NCI-H345 treated with DMSO at 0.1 percent for 48 hours (cell line): Measurements from ENCODE around the gene THSD4.
"Not testable (repeated sequence)": the region's sequence is repeated elsewhere in the genome, so short reads cannot be mapped to it uniquely, and the experiment has no call there.

Experiments used
- DNase-seq: peaks from one replicate; lab custom pipeline; 2025; ENCODE audit not compliant: unreplicated experiment; lab: John Stamatoyannopoulos, UW

THSD4 gene

DNA sequence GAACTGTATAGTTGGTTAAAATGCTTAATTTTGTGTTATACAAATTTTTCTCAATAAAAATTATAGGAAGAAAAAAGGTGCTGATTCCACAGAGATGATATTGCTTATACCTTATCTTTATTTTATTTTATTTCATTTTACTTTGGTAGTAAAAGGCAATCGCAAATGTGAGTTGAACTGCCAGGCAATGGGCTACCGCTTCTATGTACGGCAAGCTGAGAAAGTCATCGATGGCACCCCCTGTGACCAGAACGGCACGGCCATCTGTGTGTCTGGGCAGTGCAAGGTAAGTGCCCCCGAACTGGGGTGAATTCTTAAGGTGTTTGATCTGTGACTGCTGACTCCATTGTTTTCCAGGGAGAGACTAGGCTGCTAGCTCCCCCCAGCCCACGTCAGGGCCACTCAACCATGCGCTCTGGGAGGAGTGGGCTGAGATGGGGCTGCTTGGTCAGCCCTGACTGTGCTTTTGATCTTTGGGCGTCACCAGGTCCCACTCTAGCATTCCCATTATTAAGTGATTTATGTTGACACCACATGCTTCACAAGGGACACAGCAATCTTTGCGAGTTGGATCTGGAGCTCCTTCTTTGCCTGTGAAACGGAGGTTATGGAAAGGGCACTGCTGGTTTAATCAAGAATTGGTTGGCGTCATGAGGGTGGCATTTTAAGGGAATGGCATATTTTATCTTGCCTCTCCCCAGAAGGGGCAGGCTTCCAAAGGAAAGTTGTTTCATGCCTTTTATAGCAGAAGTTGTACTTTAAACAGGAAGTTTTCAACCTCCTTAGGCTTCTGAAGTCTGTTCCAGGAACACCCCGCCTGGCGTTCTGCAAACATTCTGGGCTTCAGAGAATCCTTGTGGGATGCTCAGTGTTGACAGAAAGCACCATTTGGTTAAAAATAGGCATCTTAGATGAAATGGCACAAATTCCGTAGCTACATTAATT, 296.5 kb downstream of the THSD4 start:
- no peak for DNase-seq

DNA sequence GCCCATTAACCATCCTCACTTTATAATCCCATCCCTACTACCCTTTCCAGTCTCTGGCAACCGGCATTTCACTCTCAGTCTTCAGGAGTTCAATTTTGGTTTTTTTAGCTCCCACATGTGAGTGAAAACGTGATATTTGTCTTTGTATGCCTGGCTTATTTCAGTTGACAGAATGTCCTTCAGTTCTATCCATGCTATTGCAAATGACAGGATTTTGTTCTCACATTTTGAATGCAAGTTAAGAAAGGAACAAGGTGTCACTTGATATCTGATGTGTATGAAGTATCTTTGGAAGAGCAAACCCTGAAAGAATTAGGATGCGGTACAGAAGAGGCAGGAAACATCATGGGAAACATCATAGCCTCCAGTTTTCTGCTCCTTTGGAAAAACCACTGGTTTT, 298.1 kb downstream of the THSD4 start:
- DNase-seq: no peak

DNA sequence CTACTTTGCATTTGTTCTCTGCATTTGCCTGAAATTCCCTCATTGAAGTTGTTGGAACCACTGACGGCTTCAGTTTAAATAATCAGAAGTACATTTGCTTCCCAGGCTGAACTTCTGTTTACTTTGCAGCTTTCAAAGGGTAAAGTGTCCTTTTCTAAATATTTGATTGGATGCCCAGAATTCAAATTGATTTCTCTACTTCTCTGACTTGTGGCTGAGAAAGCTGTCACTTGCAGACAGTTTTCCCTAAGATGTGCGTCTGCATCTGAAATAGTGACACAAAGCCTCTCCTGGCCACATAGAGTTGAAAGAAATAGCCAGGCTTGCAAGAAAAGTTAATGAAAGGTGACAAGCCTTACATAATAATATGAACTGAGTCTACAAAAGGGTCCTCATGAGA, 299.6 kb downstream of the THSD4 start:
- DNase-seq: no peak

DNA sequence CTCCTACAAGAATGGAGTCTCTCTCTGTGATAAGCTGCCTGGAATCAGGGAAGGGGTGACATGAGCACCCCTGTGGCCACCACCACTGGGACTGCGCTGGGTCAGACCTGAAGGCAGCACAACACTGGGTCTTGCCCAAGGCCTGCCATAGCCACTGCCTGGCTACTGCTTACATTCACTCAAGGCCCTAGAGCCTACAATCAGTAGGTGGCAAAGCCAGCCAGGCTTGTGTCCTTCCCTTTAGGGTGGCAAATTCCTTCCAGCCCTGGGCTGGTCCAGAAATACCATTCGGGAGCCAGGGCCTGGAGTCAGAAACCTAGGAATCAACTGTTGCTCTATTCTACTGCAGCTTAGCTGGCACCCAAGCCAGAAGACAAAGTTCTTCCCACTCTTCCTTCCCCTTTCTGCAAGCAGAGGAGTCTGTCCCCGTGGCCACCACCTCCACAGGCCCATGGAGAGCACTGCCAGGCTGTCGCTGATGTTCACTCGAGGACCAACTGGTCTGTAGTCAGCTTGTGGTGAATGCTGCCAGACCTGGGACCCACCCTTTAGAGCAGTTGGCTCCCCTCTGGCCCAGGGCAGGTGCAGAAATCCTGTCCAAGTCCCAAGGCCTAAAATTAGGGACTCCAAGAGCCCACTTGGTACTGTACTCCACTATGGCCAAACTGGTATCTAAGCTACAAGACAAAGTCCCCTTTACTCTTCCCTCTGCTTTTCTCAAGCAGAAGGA, 307.4 kb downstream of the THSD4 start:
- DNase-seq: no peak

DNA sequence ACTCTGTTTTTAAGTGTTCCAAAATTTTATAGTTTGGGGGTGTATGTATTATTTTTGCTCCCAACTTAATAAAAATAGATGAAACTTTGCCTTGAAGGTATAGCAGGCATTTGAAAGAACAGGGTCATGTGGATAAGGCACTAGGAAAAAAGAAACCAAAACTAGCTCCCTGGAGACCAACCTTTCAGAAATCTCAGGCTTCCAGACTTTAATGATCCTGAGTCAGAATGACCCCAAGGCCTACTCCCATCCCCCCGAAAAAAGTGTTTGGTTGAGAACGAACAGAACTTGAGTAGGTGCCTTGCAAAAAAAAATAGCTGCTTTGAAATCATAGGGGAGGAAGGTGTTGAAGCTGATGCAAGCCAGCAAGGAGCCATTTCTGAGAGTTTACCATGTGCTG, 309.5 kb downstream of the THSD4 start:
- DNase-seq: no peak

DNA sequence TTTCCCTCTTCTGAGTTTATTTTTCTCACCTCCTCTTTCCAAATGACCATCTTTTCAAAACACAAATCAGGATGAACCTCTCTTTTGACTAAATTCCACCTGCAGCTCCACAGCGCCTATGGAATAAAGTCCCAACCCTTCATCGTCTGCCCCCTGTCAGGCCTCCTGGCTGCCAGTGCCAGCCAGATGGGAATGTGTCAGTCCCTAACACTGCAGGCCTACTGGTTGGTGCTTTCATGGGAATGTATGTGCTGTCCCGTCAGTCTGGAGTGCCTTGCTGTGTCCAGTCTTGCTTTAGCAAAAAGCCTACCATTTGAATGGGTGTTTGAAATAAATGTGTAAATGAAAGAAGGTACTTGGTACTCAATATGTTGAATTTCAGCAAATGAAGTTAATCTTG, 310.1 kb downstream of the THSD4 start:
- DNase-seq: no peak

DNA sequence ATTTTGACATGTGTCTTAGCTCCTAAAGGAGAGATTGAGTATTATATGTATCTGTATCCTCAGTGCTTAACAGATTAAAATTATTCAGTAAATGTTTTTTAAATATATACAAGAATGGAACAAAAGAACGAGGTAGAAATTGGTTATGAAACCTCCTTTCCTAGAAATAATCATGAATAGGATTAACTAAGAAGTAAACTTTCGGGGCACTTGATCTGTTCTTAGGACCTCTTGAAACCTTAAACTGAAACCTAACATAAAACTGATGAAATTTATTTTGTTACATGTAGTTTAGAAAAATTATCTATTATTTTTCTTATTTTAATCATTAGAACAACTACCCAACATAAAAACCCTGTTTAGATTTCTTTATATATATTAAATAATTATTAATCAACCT, 311.5 kb downstream of the THSD4 start:
- no peak for DNase-seq

DNA sequence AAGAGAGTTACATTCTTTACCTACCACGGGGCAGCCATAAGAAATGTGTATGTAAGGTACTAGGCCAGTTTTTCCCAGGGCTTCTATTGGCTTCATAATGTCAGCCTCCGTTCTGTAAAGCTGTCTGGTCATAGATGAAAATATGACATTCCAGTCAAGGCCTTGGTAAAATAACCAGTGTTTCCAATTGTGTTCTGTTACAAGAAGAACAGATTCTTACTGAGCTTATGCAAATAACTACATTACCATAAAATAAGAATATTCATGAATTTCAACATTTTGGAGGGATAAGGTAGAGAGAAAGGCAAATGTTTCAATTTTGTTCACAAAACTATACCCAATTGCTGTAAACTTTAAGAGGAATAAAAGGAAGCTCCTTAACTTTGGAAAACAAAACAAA, 315.5 kb downstream of the THSD4 start:
- DNase-seq: no peak

DNA sequence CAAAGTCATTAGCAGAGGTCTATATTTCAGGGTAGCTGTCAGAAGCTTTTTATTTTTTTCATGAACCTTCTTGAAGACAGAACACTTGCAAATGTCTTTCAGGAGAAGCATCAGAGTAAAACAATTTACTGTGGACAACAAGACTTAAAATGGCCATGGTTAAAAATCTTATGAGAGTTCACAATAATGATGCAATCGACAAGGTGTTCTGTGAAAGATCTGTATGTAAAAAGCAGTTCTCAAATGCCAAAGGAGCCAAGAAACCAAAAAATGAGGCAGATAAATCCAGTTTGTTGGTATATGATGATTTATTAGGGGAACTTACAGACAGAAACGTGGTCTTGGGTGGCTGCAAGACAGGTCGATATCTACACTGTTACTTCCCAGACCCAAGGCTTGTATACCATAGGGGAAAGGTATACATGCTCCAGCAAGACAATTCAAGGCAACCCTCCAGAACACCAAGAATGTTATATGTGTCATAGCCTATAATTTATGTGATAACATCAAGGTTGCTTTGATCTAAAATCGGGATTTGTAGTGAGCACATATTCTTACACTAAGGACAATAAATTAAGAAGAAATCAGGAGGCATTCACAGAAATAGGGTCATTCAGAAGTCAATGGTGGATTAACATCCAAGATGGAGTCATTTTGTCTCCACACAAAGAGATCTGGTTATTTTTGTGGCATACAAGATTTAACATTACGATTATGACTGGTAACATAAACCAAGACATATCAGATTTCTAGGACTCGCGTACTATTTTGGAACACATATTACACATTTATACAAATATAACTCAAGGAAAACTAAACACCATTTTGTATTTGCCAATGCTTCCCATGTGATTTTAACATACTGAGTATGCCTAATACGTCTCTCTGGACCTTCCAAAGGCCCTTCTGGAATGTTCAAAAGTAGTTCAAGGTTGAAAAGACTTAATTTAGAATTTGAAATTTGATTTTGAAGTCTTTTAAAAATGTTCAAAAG, 316.4 kb downstream of the THSD4 start:
- no peak for DNase-seq

DNA sequence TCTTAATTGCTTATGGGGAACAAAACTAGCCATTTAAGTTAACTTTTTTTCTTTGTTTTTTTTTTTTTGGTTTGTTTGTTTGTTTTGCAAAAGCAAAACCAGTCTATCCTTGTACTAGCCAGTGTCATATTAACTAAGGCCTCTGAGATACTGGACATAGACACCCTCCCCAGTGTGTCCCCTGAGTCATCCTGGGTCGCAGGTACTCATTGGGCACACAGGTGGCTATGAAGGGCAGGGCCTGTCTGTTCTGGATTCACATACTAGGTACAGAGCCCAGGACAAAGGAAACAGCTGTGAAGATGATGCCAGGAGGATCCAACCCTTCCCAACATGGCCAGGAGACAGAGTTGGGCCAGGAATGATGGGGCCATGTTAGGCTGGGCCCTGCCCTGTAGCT, 318.1 kb downstream of the THSD4 start:
- no peak for DNase-seq

DNA sequence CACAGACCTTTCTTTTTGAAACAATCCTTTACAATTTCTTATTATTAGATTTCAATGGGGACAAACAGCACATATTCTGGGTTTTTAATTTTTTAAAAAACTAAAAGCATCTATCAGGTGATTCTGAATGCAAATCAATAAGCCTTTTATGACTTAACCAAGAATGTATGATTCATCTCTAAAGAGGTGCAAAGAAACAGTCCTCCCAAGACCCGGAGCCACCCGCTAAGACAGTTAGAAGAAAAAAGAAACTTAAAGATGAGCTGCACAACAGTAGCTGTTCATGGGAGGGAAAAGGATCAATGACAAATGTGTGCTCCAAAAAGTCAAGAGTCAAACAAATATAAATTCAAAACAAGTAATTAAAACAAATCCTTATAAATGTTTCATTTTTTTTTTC, 319.5 kb downstream of the THSD4 start:
- DNase-seq: no peak

DNA sequence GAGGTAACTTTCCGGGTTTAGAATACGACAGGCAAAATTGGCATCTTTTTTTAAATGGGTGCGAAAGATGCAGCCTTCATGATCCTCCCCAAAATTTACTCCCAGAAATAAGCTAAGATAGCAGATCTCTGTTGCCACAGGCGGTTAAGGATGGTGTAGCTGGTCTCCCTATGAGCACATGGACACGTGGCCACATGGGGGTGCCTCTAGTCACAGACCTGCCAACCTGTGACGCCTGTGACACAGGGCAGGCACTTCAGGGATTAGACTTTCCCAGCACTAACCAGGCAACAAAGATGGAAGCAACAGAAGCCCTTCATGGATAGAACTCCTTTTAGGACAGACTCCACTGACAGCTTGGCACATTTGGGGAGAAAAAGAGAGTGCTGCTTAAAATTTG, 320.3 kb downstream of the THSD4 start:
- no peak for DNase-seq

DNA sequence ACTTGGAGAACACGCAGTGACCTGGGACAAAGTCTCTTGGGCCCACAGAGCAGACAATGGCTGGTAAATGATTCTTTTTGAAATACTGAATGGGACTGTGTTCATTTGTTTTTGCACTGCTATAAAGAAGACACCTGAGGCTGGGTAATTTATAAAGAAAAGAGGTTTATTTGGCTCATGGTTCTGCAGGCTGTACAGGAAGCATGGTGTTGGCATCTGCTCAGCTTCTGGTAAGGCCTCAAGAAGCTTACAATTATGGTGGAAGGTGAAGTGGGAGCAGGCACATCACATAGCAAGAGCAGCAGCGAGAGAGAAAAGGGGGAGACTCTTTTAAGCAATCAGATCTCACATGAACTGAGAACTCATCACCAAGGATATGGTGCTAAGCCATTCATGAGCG, 321.6 kb downstream of the THSD4 start:
- no peak for DNase-seq

DNA sequence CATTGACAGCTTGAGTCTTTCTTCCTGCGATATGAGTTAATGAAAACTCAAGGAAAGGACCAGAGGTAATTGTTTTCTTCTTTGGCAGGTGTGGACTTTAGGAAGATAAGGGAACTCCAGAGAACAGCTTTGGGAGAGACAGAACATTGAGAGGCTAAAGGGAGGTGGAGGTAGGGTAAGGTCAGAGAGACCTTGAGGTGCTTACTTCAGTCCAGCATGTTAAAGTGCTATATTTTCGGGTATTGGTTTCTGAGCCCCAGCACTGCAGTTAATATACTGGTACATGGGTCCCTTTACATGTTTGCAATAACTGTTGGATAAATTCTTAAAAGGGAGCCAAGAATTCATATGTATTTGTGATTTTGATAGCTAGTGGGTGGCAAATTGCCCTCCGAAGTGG, 322.1 kb downstream of the THSD4 start:
- DNase-seq: no peak

DNA sequence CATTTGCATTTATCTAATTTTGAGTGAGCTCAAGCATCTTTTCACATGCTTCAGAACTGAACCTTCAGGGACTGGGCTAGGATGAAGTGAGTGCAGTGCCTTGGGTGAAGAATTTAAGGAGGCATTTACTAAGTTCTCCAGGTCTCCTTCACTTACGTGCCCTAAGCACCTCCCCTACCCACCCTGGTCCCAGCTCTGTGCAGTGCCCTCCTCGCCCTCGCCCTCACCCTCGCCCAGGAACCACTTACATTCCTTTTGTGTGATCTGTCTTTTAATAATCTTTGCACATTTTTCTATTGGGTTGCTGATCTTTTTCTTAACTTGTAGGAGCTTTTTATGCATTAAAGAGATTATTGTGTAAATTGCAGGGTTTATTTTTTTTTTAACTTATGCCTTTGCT, 322.6 kb downstream of the THSD4 start:
- DNase-seq: no peak

DNA sequence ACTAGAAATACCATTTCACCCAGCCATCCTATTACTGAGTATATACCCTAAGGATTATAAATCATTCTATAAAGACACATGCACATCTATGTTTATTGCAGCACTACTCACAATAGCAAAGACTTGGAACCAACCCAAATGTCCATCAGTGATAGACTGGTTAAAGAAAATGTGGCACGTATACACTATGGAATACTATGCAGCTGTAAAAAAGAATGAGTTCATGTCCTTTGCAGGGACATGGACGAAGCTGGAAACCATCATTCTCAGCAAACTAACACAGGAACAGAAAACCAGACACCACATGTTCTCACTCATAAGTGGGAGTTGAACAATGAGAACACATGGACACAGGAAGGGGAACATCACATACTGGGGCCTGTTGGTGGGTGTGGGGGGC, 324.2 kb downstream of the THSD4 start:
- DNase-seq: not testable (repeated sequence)

DNA sequence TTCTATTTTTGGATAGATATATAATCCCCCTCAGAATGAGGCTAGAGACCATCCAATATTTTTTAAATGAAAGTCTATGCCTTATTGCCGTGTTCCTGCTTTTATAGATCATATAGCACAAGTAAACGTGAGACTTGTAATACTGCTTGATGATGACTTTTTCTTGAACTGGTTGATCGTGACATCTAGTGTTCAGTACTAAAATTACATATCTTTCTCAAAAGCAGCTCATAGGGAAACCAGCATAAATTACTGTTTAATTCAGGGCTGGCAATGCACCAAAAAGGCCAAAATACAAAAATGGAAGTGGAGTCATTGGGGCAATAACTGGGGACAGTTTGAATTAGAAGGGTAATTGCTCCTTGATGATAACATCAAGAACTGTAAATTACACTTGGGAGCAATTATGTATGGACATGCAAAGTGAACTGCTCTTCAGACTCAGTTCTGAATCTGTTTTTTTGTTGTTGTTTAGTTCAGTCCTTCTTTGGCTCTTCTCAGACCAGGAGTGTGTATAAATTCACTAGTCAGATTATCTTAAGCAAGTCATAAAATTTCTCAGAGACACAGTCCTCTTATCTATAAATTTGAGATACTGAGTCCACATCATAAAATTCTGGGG, 325.3 kb downstream of the THSD4 start:
- peak; percentile 52 for DNase-seq

DNA sequence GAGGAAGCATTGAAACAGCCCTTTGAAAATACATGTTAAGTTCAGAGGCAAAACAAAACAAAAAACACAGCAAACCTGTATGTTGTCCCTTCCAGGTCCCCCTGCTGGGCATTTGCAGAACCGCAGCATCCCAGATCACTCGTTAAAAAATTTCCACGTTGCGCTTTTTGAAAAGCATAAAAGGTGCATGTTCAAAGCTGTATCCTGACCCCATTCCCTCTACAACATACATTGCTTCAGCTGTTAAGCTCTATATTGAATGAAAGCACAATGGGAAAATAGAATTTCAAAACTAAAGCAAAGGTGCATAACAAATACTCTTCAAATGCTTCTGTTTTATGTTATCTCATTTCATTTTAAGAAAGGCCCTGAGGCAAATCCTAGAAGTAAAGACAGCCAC, 328.3 kb downstream of the THSD4 start:
- DNase-seq: no peak

DNA sequence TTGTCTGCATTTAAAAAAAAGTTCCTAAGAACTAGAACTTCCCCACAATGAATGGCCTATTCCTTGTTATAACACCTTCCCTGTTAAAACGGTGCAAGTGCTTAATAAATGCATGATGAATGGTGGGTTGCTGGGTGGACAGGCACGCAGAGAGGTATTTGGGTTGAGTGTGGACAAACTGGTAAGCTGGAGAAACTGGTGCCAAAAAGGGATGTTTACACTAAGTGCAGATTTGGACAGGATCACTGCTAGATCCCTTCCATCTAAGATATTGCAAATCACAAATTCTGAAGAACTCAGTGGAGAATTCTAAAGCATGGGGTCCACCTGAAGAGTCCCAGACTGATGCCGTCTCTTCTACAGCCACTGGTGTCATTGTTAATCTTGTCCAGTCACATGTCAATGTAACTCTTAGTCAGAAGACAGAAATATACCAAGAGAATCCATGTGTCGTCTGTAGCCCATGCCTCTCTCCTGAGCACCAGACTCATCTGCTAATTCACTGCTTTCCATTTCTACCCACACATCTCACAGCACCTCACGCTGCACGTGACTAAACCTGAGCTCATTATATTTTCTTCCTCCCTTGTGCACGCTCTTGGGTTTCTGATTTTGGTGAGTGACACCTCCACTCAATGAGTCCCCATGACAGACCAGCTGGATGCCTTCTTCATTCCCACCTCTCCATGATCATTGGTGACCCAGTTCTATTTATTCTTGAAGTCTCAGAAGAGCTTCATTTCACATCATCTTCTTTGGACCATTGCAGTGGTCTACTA, 328.9 kb downstream of the THSD4 start:
- no peak for DNase-seq
